Measurements from ENCODE around the gene IL11RA.

DNA sequence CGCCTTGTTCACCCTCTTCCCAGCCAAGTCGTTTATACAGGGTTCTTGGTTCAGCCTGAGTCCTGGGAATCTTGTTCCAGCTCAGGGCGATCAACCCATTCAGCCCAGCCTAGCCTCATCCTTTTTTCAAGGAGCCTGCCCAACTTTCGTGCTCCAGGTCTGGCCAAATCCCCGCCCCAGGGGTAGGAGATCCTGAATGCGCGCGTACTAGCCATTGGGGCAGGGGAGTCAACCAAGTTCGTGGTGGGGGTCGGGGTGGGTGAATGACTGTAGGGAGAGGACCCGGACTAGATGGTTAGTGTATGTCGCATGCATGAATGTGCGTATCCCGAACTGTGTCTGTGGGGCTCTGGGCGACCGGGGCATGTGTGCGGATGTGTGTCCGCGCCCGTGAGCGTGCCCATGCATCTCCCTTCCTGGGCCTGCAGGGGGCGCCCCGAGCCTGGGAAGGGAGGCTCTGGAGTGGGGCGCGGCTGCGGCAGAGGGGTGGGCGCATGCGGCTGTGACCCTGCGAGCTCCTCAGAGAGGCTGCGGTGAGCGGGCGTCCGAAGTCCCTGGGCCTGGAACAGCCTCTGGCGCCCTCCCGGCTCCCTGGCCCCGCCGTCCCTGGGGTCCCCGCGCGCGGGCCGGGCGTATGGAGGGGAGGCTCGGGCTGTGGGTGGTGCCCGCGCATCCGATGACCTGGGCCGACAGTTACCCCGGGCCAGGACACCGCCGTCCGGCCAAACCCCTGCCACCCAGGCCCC is 49.2 kb downstream of the IL11RA start:
- TF ChIP-seq, protein P1, sequence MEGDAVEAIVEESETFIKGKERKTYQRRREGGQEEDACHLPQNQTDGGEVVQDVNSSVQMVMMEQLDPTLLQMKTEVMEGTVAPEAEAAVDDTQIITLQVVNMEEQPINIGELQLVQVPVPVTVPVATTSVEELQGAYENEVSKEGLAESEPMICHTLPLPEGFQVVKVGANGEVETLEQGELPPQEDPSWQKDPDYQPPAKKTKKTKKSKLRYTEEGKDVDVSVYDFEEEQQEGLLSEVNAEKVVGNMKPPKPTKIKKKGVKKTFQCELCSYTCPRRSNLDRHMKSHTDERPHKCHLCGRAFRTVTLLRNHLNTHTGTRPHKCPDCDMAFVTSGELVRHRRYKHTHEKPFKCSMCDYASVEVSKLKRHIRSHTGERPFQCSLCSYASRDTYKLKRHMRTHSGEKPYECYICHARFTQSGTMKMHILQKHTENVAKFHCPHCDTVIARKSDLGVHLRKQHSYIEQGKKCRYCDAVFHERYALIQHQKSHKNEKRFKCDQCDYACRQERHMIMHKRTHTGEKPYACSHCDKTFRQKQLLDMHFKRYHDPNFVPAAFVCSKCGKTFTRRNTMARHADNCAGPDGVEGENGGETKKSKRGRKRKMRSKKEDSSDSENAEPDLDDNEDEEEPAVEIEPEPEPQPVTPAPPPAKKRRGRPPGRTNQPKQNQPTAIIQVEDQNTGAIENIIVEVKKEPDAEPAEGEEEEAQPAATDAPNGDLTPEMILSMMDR (IDR thresholded peaks at IDR 0.05; ENCODE audit: low read depth, low read length): peak; percentile 95
- no peak for TF ChIP-seq POLR2A (IDR thresholded peaks at IDR 0.05; ENCODE audit: extremely low read depth, insufficient read length)
- TF ChIP-seq, protein P2, sequence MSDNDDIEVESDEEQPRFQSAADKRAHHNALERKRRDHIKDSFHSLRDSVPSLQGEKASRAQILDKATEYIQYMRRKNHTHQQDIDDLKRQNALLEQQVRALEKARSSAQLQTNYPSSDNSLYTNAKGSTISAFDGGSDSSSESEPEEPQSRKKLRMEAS (IDR thresholded peaks at IDR 0.05; ENCODE audit: low read depth, low read length): peak; percentile 16; the same call in 1 of the 2 replicates
